Measurements from ENCODE around the gene SWAP70. TPM values are rescaled to one million over a fixed set of nuclear protein-coding genes. Genes with fewer than 3 reads are reported as not detected.

SWAP70 gene
- total and polyA plus RNA-seq, 10 of the 15 experiments (the other 5 are each of a cell fraction or from before 2014, with no cell fraction given): 20.6 to 62.4 (median 41.7) TPM

DNA sequence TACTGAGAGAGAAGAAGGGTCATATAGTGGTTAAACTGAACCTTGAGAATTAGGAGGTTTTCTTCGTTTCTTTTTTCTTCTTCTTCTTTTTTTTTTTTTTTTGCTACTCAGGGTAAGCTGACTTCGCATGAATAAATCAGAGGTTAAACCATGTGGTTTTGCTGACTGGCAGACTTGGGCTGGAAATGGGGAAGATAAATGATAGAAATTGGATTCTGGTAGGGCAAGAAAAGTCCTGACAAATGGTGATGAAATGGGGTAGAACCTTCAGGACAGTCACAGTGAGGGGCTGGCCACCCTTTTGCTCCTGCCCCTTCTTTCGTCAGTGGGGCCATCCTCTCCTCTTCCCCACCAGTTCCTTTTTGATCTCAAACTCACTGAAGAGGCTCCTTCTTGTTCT, 1.6 kb upstream of the SWAP70 start:
- in situ Hi-C loops (cut with MboI): no loop called here
- Histone ChIP-seq H3K4me2 (ENCODE audit: control insufficient read depth, insufficient read depth) (peak overlapping the region; percentile 68), H3K36me3 (ENCODE audit: control insufficient read depth in 2 of 2, insufficient read depth in 2 of 2, low read length in 1 of 2) (no peaks in the 10 kb centered on the region; a peak in 1 of 4 replicates), H3K9ac (ENCODE audit: control insufficient read depth, insufficient read depth, low read length) (peak overlapping the region; percentile 24; the same call in 1 of the 2 replicates), H3K4me3 (peak overlapping the region; percentile 52; the same call in 1 of the 2 replicates), H2AFZ (ENCODE audit: control insufficient read depth, low read depth, low read length) (peak overlapping the region; percentile 16), H3K9me3 (replicated peaks; ENCODE audit: control insufficient read depth, insufficient read depth, low read length) (no peaks in the 10 kb centered on the region; the same call in 2 of the 3 replicates), H3K27ac (ENCODE audit: control insufficient read depth, insufficient read depth) (peak overlapping the region; percentile 57), H3K27me3 (replicated peaks in 1 of 2; ENCODE audit: control insufficient read depth in 2 of 2, insufficient read depth in 2 of 2, low read length in 1 of 2) (no peaks in the 10 kb centered on the region), H3K79me2 (ENCODE audit: control insufficient read depth, insufficient read depth, low read length) (peaks cover 37% of the 10 kb centered on the region), H3K4me1 (ENCODE audit: control insufficient read depth, insufficient read depth, low read length) (peaks cover 23% of the 10 kb centered on the region), H4K20me1 (ENCODE audit: control insufficient read depth, insufficient read depth) (no peaks in the 10 kb centered on the region)
- CTCF ChIA-PET: interaction anchor here (1.3 kb wide), 1 partner anchor 48 kb away, joined by 3 read pairs; no protein-coding TSS in a partner anchor
- RAD21 ChIA-PET (ENCODE audit: unreplicated experiment): interaction anchor here (1.4 to 2.7 kb wide), 2 partner anchors 33 to 87 kb away, joined by 4 to 7 read pairs; no protein-coding TSS in a partner anchor
- DNase-seq (ENCODE audit: low read depth, low spot score): no peak
- intact Hi-C loops (cut with micrococcal nuclease; ENCODE audit: unreplicated experiment): loop anchor here (2.0 to 5.0 kb wide), 2 partner anchors 47 to 85 kb away; no protein-coding TSS in a partner anchor
- BruUV-seq (replicated peaks): no TSS peak
- SMC1A ChIA-PET (ENCODE audit: uncharacterized antibody, unreplicated experiment): interaction anchor here (0.5 to 1.7 kb wide), 4 partner anchors 11 to 33 kb away, joined by 3 to 5 read pairs (median 4); no protein-coding TSS in a partner anchor
- 0% methylated on average over 3 of the region's 3 CpGs for WGBS (ENCODE audit: insufficient coverage, insufficient replicate concordance, low lambda C conversion rate, missing lambda C conversion rate)
- POLR2A ChIA-PET: no interaction called here
- peak; percentile 4; the same call in 2 of the 3 replicates for ATAC-seq
- FAIRE-seq: no peak
- TF ChIP-seq FOXK2 (IDR thresholded peaks at IDR 0.05): no peak
- TF ChIP-seq NR2F1 (conservative IDR thresholded peaks at IDR 0.05): no peak
- TF ChIP-seq, protein P1, sequence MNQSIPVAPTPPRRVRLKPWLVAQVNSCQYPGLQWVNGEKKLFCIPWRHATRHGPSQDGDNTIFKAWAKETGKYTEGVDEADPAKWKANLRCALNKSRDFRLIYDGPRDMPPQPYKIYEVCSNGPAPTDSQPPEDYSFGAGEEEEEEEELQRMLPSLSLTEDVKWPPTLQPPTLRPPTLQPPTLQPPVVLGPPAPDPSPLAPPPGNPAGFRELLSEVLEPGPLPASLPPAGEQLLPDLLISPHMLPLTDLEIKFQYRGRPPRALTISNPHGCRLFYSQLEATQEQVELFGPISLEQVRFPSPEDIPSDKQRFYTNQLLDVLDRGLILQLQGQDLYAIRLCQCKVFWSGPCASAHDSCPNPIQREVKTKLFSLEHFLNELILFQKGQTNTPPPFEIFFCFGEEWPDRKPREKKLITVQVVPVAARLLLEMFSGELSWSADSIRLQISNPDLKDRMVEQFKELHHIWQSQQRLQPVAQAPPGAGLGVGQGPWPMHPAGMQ (IDR thresholded peaks at IDR 0.05; ENCODE audit: borderline replicate concordance): no peak
- TF ChIP-seq, protein P2, sequence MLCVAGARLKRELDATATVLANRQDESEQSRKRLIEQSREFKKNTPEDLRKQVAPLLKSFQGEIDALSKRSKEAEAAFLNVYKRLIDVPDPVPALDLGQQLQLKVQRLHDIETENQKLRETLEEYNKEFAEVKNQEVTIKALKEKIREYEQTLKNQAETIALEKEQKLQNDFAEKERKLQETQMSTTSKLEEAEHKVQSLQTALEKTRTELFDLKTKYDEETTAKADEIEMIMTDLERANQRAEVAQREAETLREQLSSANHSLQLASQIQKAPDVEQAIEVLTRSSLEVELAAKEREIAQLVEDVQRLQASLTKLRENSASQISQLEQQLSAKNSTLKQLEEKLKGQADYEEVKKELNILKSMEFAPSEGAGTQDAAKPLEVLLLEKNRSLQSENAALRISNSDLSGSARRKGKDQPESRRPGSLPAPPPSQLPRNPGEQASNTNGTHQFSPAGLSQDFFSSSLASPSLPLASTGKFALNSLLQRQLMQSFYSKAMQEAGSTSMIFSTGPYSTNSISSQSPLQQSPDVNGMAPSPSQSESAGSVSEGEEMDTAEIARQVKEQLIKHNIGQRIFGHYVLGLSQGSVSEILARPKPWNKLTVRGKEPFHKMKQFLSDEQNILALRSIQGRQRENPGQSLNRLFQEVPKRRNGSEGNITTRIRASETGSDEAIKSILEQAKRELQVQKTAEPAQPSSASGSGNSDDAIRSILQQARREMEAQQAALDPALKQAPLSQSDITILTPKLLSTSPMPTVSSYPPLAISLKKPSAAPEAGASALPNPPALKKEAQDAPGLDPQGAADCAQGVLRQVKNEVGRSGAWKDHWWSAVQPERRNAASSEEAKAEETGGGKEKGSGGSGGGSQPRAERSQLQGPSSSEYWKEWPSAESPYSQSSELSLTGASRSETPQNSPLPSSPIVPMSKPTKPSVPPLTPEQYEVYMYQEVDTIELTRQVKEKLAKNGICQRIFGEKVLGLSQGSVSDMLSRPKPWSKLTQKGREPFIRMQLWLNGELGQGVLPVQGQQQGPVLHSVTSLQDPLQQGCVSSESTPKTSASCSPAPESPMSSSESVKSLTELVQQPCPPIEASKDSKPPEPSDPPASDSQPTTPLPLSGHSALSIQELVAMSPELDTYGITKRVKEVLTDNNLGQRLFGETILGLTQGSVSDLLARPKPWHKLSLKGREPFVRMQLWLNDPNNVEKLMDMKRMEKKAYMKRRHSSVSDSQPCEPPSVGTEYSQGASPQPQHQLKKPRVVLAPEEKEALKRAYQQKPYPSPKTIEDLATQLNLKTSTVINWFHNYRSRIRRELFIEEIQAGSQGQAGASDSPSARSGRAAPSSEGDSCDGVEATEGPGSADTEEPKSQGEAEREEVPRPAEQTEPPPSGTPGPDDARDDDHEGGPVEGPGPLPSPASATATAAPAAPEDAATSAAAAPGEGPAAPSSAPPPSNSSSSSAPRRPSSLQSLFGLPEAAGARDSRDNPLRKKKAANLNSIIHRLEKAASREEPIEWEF (IDR thresholded peaks at IDR 0.05; ENCODE audit: insufficient replicate concordance, low read depth, low read length): no peak
- TF ChIP-seq ZNF384 (IDR thresholded peaks at IDR 0.05; ENCODE audit: borderline replicate concordance, low read depth, low read length): peak; percentile 73; the same call in 1 of the 2 replicates
- no peak for TF ChIP-seq ZZZ3 (IDR thresholded peaks at IDR 0.05; ENCODE audit: control insufficient read depth, insufficient read length, low read depth)
- TF ChIP-seq BACH1 (IDR thresholded peaks at IDR 0.05; ENCODE audit: borderline replicate concordance): no peak
- no peak for TF ChIP-seq SREBF1 (IDR thresholded peaks at IDR 0.05; ENCODE audit: low read length)
- TF ChIP-seq CHD2 (IDR thresholded peaks at IDR 0.05; ENCODE audit: borderline replicate concordance, low read depth, low read length): no peak
- TF ChIP-seq HDGF (IDR thresholded peaks at IDR 0.05): no peak
- TF ChIP-seq RBBP5 (conservative IDR thresholded peaks at IDR 0.05): no peak
- TF ChIP-seq TCF3 (IDR thresholded peaks at IDR 0.05; ENCODE audit: borderline replicate concordance, insufficient read depth, low read depth, low read length): no peak
- TF ChIP-seq, protein P3, sequence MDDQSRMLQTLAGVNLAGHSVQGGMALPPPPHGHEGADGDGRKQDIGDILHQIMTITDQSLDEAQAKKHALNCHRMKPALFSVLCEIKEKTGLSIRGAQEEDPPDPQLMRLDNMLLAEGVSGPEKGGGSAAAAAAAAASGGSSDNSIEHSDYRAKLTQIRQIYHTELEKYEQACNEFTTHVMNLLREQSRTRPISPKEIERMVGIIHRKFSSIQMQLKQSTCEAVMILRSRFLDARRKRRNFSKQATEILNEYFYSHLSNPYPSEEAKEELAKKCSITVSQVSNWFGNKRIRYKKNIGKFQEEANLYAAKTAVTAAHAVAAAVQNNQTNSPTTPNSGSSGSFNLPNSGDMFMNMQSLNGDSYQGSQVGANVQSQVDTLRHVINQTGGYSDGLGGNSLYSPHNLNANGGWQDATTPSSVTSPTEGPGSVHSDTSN (IDR thresholded peaks at IDR 0.05; ENCODE audit: insufficient replicate concordance, low read depth, low read length): no peak
- TF ChIP-seq POU2F2 (IDR thresholded peaks at IDR 0.05; ENCODE audit: borderline replicate concordance, low read depth, low read length): 0 out of 3 replicates have a peak, but pooled peaks have one; percentile 21
- no peak for TF ChIP-seq NFIC (IDR thresholded peaks at IDR 0.05; ENCODE audit: low read depth, low read length)
- no peak for TF ChIP-seq CBX5 (IDR thresholded peaks at IDR 0.05; ENCODE audit: low read depth)
- TF ChIP-seq FOS (IDR thresholded peaks at IDR 0.05; ENCODE audit: borderline replicate concordance, extremely low read depth, insufficient read length): no peak
- no peak for TF ChIP-seq TARDBP (IDR thresholded peaks at IDR 0.05; ENCODE audit: borderline replicate concordance)

Measured in GM12878 (cell line).